ENCODE data around the gene PRPF40B. TPM values are rescaled to one million over a fixed set of nuclear protein-coding genes. Genes with fewer than 3 reads are reported as not detected.

PRPF40B gene
- total and polyA plus RNA-seq, 9 of the 15 experiments (the other 6 are each of a cell fraction or from before 2014, with no cell fraction given), result 0.55 to 10.6 (median 4.8) TPM

DNA sequence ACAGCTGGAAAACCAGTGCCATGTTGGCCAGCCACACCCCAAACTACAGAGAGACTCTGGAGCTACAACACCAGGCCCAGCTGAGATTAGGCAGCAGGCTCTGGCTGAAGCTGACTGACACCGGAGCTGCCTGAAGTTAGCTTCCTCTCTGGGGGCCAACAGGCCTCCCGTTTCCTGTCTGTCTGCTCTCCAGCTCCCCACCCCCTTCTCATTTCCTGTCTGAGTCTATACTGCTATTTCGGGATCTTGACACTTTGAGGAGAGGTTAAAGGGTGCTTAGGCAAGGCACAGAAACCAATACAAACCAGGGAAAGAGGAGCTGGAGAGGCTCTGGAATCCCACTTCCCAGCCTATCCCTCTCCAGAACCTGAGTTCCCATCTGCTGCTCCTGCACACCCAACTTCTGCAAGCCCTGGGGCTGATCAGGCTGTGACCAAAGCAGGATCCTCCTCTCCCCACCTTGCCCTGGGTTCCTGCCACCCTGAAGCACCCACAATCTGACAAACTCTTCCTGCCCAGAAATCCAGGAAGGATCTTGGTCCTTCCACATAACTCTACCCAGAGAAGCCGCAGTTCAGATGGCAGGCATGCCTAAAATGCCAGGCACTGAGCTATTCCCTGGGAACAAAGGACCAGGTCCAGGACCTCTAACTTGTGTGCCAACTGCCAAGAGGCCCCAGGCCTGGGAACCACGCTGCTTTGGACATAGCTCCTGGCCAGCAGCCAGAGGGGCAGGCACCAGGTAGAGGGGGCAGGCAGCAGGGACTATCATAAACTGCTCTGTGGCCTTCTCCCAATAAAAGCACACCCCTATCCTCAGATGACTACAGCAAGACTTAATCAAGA lies 39.9 kb downstream of the PRPF40B start (continued):
- TF ChIP-seq, protein P1, sequence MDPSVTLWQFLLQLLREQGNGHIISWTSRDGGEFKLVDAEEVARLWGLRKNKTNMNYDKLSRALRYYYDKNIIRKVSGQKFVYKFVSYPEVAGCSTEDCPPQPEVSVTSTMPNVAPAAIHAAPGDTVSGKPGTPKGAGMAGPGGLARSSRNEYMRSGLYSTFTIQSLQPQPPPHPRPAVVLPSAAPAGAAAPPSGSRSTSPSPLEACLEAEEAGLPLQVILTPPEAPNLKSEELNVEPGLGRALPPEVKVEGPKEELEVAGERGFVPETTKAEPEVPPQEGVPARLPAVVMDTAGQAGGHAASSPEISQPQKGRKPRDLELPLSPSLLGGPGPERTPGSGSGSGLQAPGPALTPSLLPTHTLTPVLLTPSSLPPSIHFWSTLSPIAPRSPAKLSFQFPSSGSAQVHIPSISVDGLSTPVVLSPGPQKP (CRISPR knock-in tag; IDR thresholded peaks at IDR 0.05), result no peak
- TF ChIP-seq, protein P2, sequence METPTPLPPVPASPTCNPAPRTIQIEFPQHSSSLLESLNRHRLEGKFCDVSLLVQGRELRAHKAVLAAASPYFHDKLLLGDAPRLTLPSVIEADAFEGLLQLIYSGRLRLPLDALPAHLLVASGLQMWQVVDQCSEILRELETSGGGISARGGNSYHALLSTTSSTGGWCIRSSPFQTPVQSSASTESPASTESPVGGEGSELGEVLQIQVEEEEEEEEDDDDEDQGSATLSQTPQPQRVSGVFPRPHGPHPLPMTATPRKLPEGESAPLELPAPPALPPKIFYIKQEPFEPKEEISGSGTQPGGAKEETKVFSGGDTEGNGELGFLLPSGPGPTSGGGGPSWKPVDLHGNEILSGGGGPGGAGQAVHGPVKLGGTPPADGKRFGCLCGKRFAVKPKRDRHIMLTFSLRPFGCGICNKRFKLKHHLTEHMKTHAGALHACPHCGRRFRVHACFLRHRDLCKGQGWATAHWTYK (CRISPR knock-in tag; IDR thresholded peaks at IDR 0.05), result peak; percentile 61; the same call in 1 of the 2 replicates
- peak; percentile 73; the same call in 1 of the 2 replicates for TF ChIP-seq SPI1 (IDR thresholded peaks at IDR 0.05; ENCODE audit: borderline replicate concordance, low read depth, low read length)
- peak in 1 of 2 experiments; percentile 76; a peak in 2 of 4 replicates for TF ChIP-seq TBL1XR1 (IDR thresholded peaks at IDR 0.05; ENCODE audit: low read length in 2 of 2)
- TF ChIP-seq, protein P3, sequence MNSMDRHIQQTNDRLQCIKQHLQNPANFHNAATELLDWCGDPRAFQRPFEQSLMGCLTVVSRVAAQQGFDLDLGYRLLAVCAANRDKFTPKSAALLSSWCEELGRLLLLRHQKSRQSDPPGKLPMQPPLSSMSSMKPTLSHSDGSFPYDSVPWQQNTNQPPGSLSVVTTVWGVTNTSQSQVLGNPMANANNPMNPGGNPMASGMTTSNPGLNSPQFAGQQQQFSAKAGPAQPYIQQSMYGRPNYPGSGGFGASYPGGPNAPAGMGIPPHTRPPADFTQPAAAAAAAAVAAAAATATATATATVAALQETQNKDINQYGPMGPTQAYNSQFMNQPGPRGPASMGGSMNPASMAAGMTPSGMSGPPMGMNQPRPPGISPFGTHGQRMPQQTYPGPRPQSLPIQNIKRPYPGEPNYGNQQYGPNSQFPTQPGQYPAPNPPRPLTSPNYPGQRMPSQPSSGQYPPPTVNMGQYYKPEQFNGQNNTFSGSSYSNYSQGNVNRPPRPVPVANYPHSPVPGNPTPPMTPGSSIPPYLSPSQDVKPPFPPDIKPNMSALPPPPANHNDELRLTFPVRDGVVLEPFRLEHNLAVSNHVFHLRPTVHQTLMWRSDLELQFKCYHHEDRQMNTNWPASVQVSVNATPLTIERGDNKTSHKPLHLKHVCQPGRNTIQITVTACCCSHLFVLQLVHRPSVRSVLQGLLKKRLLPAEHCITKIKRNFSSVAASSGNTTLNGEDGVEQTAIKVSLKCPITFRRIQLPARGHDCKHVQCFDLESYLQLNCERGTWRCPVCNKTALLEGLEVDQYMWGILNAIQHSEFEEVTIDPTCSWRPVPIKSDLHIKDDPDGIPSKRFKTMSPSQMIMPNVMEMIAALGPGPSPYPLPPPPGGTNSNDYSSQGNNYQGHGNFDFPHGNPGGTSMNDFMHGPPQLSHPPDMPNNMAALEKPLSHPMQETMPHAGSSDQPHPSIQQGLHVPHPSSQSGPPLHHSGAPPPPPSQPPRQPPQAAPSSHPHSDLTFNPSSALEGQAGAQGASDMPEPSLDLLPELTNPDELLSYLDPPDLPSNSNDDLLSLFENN (IDR thresholded peaks at IDR 0.05; ENCODE audit: low read depth in 2 of 2, low read length in 2 of 2), result peak in 1 of 2 experiments; percentile 41; a peak in 1 of 4 replicates
- TF ChIP-seq POLR2AphosphoS5 (IDR thresholded peaks at IDR 0.05; ENCODE audit: control insufficient read depth, insufficient read depth, low read depth, low read length), result peak; percentile 41
- TF ChIP-seq HDAC3 (IDR thresholded peaks at IDR 0.05; ENCODE audit: borderline replicate concordance, partially characterized antibody), result no peak
- TF ChIP-seq, protein P4, sequence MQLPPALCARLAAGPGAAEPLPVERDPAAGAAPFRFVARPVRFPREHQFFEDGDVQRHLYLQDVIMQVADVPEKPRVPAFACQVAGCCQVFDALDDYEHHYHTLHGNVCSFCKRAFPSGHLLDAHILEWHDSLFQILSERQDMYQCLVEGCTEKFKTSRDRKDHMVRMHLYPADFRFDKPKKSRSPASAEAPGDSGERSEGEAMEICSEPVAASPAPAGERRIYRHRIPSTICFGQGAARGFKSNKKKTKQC (CRISPR knock-in tag; IDR thresholded peaks at IDR 0.05), result no peak
- TF ChIP-seq TAF1 (IDR thresholded peaks at IDR 0.05; ENCODE audit: control insufficient read depth, extremely low read depth, insufficient read depth, low read length, severe bottlenecking), result peak; percentile 56
- TF ChIP-seq POLR2AphosphoS2 (IDR thresholded peaks at IDR 0.05; ENCODE audit: low read length), result no peak
- peak; percentile 98 for TF ChIP-seq ETV1 (tag; conservative IDR thresholded peaks at IDR 0.05; ENCODE audit: low read depth)
- TF ChIP-seq, protein P5, sequence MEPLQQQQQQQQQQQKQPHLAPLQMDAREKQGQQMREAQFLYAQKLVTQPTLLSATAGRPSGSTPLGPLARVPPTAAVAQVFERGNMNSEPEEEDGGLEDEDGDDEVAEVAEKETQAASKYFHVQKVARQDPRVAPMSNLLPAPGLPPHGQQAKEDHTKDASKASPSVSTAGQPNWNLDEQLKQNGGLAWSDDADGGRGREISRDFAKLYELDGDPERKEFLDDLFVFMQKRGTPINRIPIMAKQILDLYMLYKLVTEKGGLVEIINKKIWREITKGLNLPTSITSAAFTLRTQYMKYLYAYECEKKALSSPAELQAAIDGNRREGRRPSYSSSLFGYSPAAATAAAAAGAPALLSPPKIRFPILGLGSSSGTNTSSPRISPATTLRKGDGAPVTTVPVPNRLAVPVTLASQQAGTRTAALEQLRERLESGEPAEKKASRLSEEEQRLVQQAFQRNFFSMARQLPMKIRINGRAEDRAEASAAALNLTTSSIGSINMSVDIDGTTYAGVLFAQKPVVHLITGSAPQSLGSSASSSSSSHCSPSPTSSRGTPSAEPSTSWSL (CRISPR knock-in tag; IDR thresholded peaks at IDR 0.05; ENCODE audit: borderline replicate concordance), result 0 out of 2 replicates have a peak, but pooled peaks have one; percentile 63
- no peak for TF ChIP-seq TRIM25 (IDR thresholded peaks at IDR 0.05; ENCODE audit: borderline replicate concordance)

Data from K562 (cell line).